Measurements from ENCODE around the gene PPIL1. TPM values are rescaled to one million over a fixed set of nuclear protein-coding genes. Genes with fewer than 3 reads are reported as not detected.
"Not testable (repeated sequence)": the region's sequence is repeated elsewhere in the genome, so short reads cannot be mapped to it uniquely, and the experiment has no call there.

PPIL1 gene
- total RNA-seq, 1 donor from 2014 or later: 24.0 TPM

DNA sequence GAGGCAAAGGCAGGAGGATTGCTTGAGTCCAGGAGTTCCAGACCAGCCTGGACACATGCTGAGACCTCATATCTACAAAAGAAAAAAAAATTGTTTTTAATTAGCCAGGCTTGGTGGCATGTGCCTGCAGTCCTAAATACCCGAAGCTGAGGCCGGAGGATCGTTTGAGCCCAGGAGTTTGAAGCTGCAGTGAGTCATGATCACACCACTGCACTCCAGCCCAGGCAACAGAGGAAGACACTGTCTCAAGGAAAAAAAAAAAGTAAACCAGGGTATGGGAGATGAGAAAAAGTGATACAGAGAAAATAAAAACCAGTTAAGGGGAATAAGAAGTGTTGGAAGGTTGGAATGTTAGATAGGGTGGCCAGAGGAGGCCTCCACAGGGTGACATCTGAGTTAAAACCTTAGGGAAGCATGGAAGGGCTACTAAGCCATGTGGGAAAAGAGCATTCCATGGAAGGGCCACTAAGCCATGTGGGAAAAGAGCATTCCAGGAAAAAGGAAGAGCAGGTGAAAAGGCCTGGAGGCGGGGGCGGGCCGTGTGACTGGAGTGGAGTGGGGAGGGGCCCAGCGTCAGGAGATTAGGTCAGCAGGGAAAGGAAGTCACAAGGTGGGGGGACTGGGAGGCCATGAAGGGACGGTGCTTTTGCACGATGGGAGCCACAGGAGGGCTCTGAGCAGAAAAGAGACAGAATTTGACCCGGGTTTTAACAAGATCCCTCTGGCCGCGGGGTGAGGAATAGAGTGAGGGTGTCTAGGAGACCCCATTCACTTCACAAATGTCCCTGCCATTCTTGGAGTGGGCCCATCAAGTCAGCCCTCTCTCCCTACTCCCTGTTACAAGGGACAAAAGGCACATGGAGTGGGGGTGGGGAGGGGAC, 53.7 kb downstream of the PPIL1 start:
- no peaks in the 10 kb centered on the region for H3K9me3 ChIP-seq (ENCODE audit: control insufficient read depth in 3 of 3, low read length in 3 of 3)
- H3K27me3 ChIP-seq (ENCODE audit: control insufficient read depth in 3 of 3, insufficient read depth in 3 of 3, low read length in 3 of 3): no peaks in the 10 kb centered on the region
- H3K9ac ChIP-seq (ENCODE audit: low read depth in 1 of 3, low read length in 3 of 3): no peak overlapping the region
- H3K4me3 ChIP-seq (ENCODE audit: low read length in 3 of 3): no peak overlapping the region
- H3K27ac ChIP-seq (ENCODE audit: low read depth, low read length): peak overlapping the region; percentile 51
- peaks cover 6 to 35% (median 34%) of the 10 kb centered on the region in 3 donors for H3K4me1 ChIP-seq (ENCODE audit: control insufficient read depth in 3 of 3, insufficient read depth in 3 of 3, low read length in 3 of 3)
- H3K36me3 ChIP-seq (ENCODE audit: control insufficient read depth in 3 of 3, insufficient read depth in 3 of 3, low read length in 3 of 3): no peaks in the 10 kb centered on the region

GRCh38 chr6:36818756-36819155, 55.8 kb downstream of the PPIL1 start:
- H3K4me1 ChIP-seq (ENCODE audit: control insufficient read depth in 3 of 3, insufficient read depth in 3 of 3, low read length in 3 of 3): peaks cover 1 to 23% (median 22%) of the 10 kb centered on the region in 3 donors
- H3K9ac ChIP-seq (ENCODE audit: low read depth in 1 of 3, low read length in 3 of 3): no peak overlapping the region

GRCh38 chr6:36817847-36818246, 56.8 kb downstream of the PPIL1 start:
- Histone ChIP-seq H3K27ac (ENCODE audit: low read depth, low read length) (no peak overlapping the region), H3K9me3 (ENCODE audit: control insufficient read depth in 3 of 3, low read length in 3 of 3) (no peaks in the 10 kb centered on the region), H3K9ac (ENCODE audit: low read depth in 1 of 3, low read length in 3 of 3) (no peak overlapping the region), H3K4me1 (ENCODE audit: control insufficient read depth in 3 of 3, insufficient read depth in 3 of 3, low read length in 3 of 3) (peaks cover 0 to 15% (median 13%) of the 10 kb centered on the region in 3 donors), H3K4me3 (ENCODE audit: low read length in 3 of 3) (no peak overlapping the region), H3K36me3 (ENCODE audit: control insufficient read depth in 3 of 3, insufficient read depth in 3 of 3, low read length in 3 of 3) (no peaks in the 10 kb centered on the region), H3K27me3 (ENCODE audit: control insufficient read depth in 3 of 3, insufficient read depth in 3 of 3, low read length in 3 of 3) (no peaks in the 10 kb centered on the region)

More at GRCh38 chr6:36818756-36819155, 55.8 kb downstream of the PPIL1 start:
- no peaks in the 10 kb centered on the region for H3K27me3 ChIP-seq (ENCODE audit: control insufficient read depth in 3 of 3, insufficient read depth in 3 of 3, low read length in 3 of 3)
- no peak overlapping the region for H3K27ac ChIP-seq (ENCODE audit: low read depth, low read length)
- H3K36me3 ChIP-seq (ENCODE audit: control insufficient read depth in 3 of 3, insufficient read depth in 3 of 3, low read length in 3 of 3): no peaks in the 10 kb centered on the region
- H3K9me3 ChIP-seq (ENCODE audit: control insufficient read depth in 3 of 3, low read length in 3 of 3): no peaks in the 10 kb centered on the region
- no peak overlapping the region for H3K4me3 ChIP-seq (ENCODE audit: low read length in 3 of 3)

GRCh38 chr6:36817176-36817817, 57.3 kb downstream of the PPIL1 start:
- no peaks in the 10 kb centered on the region for H3K36me3 ChIP-seq (ENCODE audit: control insufficient read depth in 3 of 3, insufficient read depth in 3 of 3, low read length in 3 of 3)
- H3K4me1 ChIP-seq (ENCODE audit: control insufficient read depth in 3 of 3, insufficient read depth in 3 of 3, low read length in 3 of 3): peaks cover 0 to 12% (median 9%) of the 10 kb centered on the region in 3 donors
- no peaks in the 10 kb centered on the region for H3K27me3 ChIP-seq (ENCODE audit: control insufficient read depth in 3 of 3, insufficient read depth in 3 of 3, low read length in 3 of 3)
- no peak overlapping the region for H3K9ac ChIP-seq (ENCODE audit: low read depth in 1 of 3, low read length in 3 of 3)
- no peak overlapping the region for H3K27ac ChIP-seq (ENCODE audit: low read depth, low read length)
- H3K4me3 ChIP-seq (ENCODE audit: low read length in 3 of 3): no peak overlapping the region
- no peaks in the 10 kb centered on the region for H3K9me3 ChIP-seq (ENCODE audit: control insufficient read depth in 3 of 3, low read length in 3 of 3)

GRCh38 chr6:36815962-36816735, 58.5 kb downstream of the PPIL1 start:
- Histone ChIP-seq H3K9ac (ENCODE audit: low read depth in 1 of 3, low read length in 3 of 3) (no peak overlapping the region), H3K36me3 (ENCODE audit: control insufficient read depth in 3 of 3, insufficient read depth in 3 of 3, low read length in 3 of 3) (no peaks in the 10 kb centered on the region), H3K27me3 (ENCODE audit: control insufficient read depth in 3 of 3, insufficient read depth in 3 of 3, low read length in 3 of 3) (no peaks in the 10 kb centered on the region), H3K27ac (ENCODE audit: low read depth, low read length) (no peak overlapping the region), H3K9me3 (ENCODE audit: control insufficient read depth in 3 of 3, low read length in 3 of 3) (no peaks in the 10 kb centered on the region), H3K4me1 (ENCODE audit: control insufficient read depth in 3 of 3, insufficient read depth in 3 of 3, low read length in 3 of 3) (peaks cover 0 to under 1% (median 0%) of the 10 kb centered on the region in 3 donors), H3K4me3 (ENCODE audit: low read length in 3 of 3) (no peak overlapping the region)

- Histone ChIP-seq H3K4me3 (ENCODE audit: low read length in 3 of 3) (no peak overlapping the region), H3K9me3 (ENCODE audit: control insufficient read depth in 3 of 3, low read length in 3 of 3) (no peaks in the 10 kb centered on the region), H3K4me1 (ENCODE audit: control insufficient read depth in 3 of 3, insufficient read depth in 3 of 3, low read length in 3 of 3) (peaks cover 0 to 3% (median 0%) of the 10 kb centered on the region in 3 donors), H3K36me3 (ENCODE audit: control insufficient read depth in 3 of 3, insufficient read depth in 3 of 3, low read length in 3 of 3) (no peaks in the 10 kb centered on the region), H3K9ac (ENCODE audit: low read depth in 1 of 3, low read length in 3 of 3) (no peak overlapping the region), H3K27ac (ENCODE audit: low read depth, low read length) (no peak overlapping the region), H3K27me3 (ENCODE audit: control insufficient read depth in 3 of 3, insufficient read depth in 3 of 3, low read length in 3 of 3) (peaks cover 0 to 3% (median 0%) of the 10 kb centered on the region in 3 donors)
These were observed 60.4 kb downstream of the PPIL1 start for GRCh38 chr6:36814249-36814648.

GRCh38 chr6:36813526-36813925, 61.1 kb downstream of the PPIL1 start:
- Histone ChIP-seq H3K27me3 (ENCODE audit: control insufficient read depth in 3 of 3, insufficient read depth in 3 of 3, low read length in 3 of 3) (peaks cover 0 to 3% (median 0%) of the 10 kb centered on the region in 3 donors), H3K9me3 (ENCODE audit: control insufficient read depth in 3 of 3, low read length in 3 of 3) (no peaks in the 10 kb centered on the region), H3K4me1 (ENCODE audit: control insufficient read depth in 3 of 3, insufficient read depth in 3 of 3, low read length in 3 of 3) (peaks cover 0 to 3% (median 0%) of the 10 kb centered on the region in 3 donors), H3K9ac (ENCODE audit: low read depth in 1 of 3, low read length in 3 of 3) (no peak overlapping the region), H3K36me3 (ENCODE audit: control insufficient read depth in 3 of 3, insufficient read depth in 3 of 3, low read length in 3 of 3) (no peaks in the 10 kb centered on the region), H3K27ac (ENCODE audit: low read depth, low read length) (no peak overlapping the region), H3K4me3 (ENCODE audit: low read length in 3 of 3) (no peak overlapping the region)

- H3K27me3 ChIP-seq (ENCODE audit: control insufficient read depth in 3 of 3, insufficient read depth in 3 of 3, low read length in 3 of 3); H3K9me3 ChIP-seq (ENCODE audit: control insufficient read depth in 3 of 3, low read length in 3 of 3); H3K4me1 ChIP-seq (ENCODE audit: control insufficient read depth in 3 of 3, insufficient read depth in 3 of 3, low read length in 3 of 3); H3K9ac ChIP-seq (ENCODE audit: low read depth in 1 of 3, low read length in 3 of 3); H3K27ac ChIP-seq (ENCODE audit: low read depth, low read length); H3K36me3 ChIP-seq (ENCODE audit: control insufficient read depth in 3 of 3, insufficient read depth in 3 of 3, low read length in 3 of 3); H3K4me3 ChIP-seq (ENCODE audit: low read length in 3 of 3): not testable (repeated sequence)
These were observed 61.6 kb downstream of the PPIL1 start for GRCh38 chr6:36813047-36813446.

DNA sequence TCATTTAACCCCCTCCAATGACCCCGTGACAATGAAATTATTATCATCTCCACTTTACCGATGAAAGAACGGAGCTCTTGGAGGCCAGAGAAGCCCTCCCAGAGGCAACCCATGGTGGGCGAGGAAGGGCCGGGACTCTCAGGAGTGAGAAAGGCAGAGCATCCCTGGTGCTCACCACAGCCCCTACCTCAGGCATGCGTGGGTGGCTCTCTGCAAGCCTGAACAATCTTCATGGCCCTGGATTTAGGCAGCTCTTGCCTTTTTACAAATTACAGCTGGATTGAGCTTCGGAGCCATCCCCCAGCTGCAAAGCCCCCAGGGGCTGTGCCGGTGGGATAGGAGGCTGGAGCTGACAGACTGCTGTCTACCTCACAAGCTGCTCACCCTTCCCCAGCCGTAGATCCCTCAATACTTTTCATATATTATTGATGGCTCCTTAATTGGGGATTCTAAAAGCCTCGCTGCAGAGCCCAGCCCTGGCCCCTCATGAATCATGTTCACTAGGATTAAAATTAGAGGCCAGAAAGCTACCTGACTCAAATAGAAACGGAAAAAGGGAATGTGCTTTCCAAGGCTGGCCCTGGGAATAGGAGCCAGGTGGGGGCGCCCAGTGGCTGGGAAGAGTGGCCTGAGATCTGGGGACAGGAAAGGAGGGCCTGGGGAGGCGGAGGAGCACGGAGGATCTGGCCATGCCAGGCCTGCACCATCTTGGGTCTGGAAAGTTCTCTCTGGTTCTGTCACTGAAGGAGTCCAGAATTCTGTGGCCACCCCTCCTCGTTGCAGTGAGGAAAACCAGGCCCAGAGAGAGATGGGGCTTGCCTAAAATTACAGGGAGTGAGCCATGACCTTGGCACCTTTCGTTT, 64.4 kb downstream of the PPIL1 start:
- H3K9me3 ChIP-seq (ENCODE audit: control insufficient read depth in 3 of 3, low read length in 3 of 3): no peaks in the 10 kb centered on the region
- H3K4me1 ChIP-seq (ENCODE audit: control insufficient read depth in 3 of 3, insufficient read depth in 3 of 3, low read length in 3 of 3): peaks cover 0 to 3% (median 0%) of the 10 kb centered on the region in 3 donors
- no peaks in the 10 kb centered on the region for H3K36me3 ChIP-seq (ENCODE audit: control insufficient read depth in 3 of 3, insufficient read depth in 3 of 3, low read length in 3 of 3)
- H3K4me3 ChIP-seq (ENCODE audit: low read length in 3 of 3): no peak overlapping the region
- H3K27ac ChIP-seq (ENCODE audit: low read depth, low read length): no peak overlapping the region
- no peak overlapping the region for H3K9ac ChIP-seq (ENCODE audit: low read depth in 1 of 3, low read length in 3 of 3)
- H3K27me3 ChIP-seq (ENCODE audit: control insufficient read depth in 3 of 3, insufficient read depth in 3 of 3, low read length in 3 of 3): peaks cover 0 to 4% (median 3%) of the 10 kb centered on the region in 3 donors
